ENCODE results near the gene GAR1. TPM values are rescaled to one million over a fixed set of nuclear protein-coding genes. Genes with fewer than 3 reads are reported as not detected.
"Not testable (repeated sequence)": the region's sequence is repeated elsewhere in the genome, so short reads cannot be mapped to it uniquely, and the experiment has no call there.

GAR1 gene
- 10 to 100 TPM in 3 of 4 donors, 1 to 10 TPM in 1; 5.9 to 14.2 (median 11.3) TPM for total RNA-seq

DNA sequence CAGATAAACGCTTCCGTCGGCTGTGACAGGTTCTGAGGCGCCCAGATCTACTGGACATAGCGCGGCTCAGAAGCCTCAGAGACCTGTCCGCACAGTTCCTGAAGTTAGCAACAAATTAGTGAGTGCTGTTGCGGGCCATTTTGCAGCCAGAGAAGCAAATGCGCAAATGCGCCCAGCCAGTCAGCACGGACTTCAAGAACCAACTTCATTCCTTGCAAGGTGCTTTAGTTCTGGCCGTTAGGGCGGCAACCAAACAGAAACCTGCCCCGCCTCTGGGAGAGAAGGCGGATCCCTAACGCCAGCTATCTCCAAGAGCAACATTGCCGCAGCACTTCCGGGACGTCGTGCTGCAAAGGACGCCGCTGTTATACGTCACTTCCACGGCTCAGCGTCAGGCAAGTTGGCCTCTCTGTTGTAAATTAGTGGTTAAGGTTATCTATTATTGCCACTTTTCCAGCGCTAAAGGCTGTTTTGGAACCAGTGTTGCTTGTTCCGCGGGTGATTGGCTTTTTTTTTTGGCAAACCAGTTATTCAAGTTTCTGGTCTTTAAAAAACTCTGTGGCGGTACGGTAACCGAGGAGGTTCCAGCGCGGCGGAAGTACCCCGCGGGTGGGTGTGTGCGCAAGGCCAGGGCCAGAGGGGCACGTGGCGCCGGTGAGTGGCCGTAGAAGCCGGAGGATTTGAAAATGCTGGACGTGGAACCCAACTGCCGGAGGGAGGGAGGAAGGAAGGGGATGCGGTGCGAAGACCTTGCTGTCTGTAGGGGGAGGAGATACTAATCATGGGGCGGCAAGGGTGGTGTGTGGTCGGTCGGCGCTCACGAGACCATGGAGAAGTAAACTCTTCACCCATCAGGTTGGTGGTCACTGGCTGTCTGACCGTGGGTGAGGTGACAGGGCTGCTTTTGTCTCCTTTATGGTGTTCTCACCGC, at the start of gene GAR1:
Gene GAR1, plus strand, starts transcription at position 612 of the 931 bp plus-strand sequence. CDS start 403 bp downstream, outside the sequence.
- TF ChIP-seq POLR2A (IDR thresholded peaks at IDR 0.05) = peak in 2 of 4 donors; percentile 40 to 64
- TF ChIP-seq, protein P1, sequence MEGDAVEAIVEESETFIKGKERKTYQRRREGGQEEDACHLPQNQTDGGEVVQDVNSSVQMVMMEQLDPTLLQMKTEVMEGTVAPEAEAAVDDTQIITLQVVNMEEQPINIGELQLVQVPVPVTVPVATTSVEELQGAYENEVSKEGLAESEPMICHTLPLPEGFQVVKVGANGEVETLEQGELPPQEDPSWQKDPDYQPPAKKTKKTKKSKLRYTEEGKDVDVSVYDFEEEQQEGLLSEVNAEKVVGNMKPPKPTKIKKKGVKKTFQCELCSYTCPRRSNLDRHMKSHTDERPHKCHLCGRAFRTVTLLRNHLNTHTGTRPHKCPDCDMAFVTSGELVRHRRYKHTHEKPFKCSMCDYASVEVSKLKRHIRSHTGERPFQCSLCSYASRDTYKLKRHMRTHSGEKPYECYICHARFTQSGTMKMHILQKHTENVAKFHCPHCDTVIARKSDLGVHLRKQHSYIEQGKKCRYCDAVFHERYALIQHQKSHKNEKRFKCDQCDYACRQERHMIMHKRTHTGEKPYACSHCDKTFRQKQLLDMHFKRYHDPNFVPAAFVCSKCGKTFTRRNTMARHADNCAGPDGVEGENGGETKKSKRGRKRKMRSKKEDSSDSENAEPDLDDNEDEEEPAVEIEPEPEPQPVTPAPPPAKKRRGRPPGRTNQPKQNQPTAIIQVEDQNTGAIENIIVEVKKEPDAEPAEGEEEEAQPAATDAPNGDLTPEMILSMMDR (IDR thresholded peaks at IDR 0.05) = peak in 1 of 6 experiments; percentile 12
- Histone ChIP-seq H3K36me3 (peaks cover 0 to 30% (median 0%) of the 10 kb centered on the region in 3 donors), H3K4me1 (peaks cover 0 to 46% (median 13%) of the 10 kb centered on the region in 3 donors), H3K27me3 (no peaks in the 10 kb centered on the region), H3K27ac (peak within 1 kb of the TSS; percentile 72 to 96 (median 90)), H3K4me3 (peak within 1 kb of the TSS; percentile 76 to 87 (median 78)), H3K9me3 (no peaks in the 10 kb centered on the region)
- DNase-seq = peak; percentile 62
- WGBS, 2 donors = 0 to 1% methylated on average over 29 to 33 of the region's 53 CpGs
- intact Hi-C loops (cut with DNase I) = loop anchor here (5.0 to 10.0 kb wide), 3 partner anchors 88 to 398 kb away; partner anchors contain the start of gene CASP6

DNA sequence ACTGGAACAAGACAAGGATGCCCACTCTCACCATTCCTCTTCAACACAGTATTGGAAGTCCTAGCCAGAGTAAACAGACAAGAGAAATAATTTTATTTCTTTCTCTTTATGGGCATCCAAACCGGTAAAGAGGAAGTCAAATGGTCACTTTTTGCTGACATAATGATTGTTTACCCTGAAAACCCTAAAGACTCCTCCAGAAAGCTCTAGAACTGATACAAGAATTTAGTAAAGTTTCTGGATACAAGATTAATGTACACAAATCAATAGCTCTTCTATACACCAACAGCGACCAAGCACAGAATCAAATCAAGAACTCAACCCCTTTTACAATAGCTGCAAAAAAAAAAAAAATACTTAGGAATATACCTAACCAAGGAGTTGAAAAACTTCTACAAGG, 33.5 kb upstream of the GAR1 start:
- H3K27me3 ChIP-seq; intact Hi-C loops (cut with DNase I); H3K4me1 ChIP-seq; DNase-seq; H3K4me3 ChIP-seq; H3K9me3 ChIP-seq; H3K36me3 ChIP-seq; H3K27ac ChIP-seq: not testable (repeated sequence)
- WGBS, 2 donors = 89 to 95% methylated on average over 2 of the region's 2 CpGs

- WGBS, 2 donors = 60 to 71% methylated on average over 1 of the region's 1 CpG
Measured at GRCh38 chr4:109786846-109787245, 28.7 kb upstream of the GAR1 start.

GRCh38 chr4:109787807-109788206, 27.8 kb upstream of the GAR1 start:
- TF ChIP-seq POLR2A (IDR thresholded peaks at IDR 0.05) = no peak
- TF ChIP-seq, protein P1 (IDR thresholded peaks at IDR 0.05) = no peak
- no peaks in the 10 kb centered on the region for H3K4me1 ChIP-seq
- H3K36me3 ChIP-seq = no peaks in the 10 kb centered on the region
- DNase-seq = no peak
- H3K9me3 ChIP-seq = no peaks in the 10 kb centered on the region
- H3K4me3 ChIP-seq = no peak overlapping the region
- WGBS, 2 donors = 84 to 94% methylated on average over 1 of the region's 1 CpG
- intact Hi-C loops (cut with DNase I) = no loop called here
- no peaks in the 10 kb centered on the region for H3K27me3 ChIP-seq
- no peak overlapping the region for H3K27ac ChIP-seq

More at GRCh38 chr4:109786846-109787245, 28.7 kb upstream of the GAR1 start:
- Histone ChIP-seq H3K36me3 (no peaks in the 10 kb centered on the region), H3K9me3 (no peaks in the 10 kb centered on the region), H3K27me3 (no peaks in the 10 kb centered on the region), H3K4me1 (no peaks in the 10 kb centered on the region), H3K27ac (no peak overlapping the region), H3K4me3 (no peak overlapping the region)
- intact Hi-C loops (cut with DNase I) = no loop called here
- DNase-seq = no peak
- TF ChIP-seq, protein P1 (IDR thresholded peaks at IDR 0.05) = no peak
- no peak for TF ChIP-seq POLR2A (IDR thresholded peaks at IDR 0.05)

- TF ChIP-seq, protein P1 (IDR thresholded peaks at IDR 0.05) = no peak
- TF ChIP-seq POLR2A (IDR thresholded peaks at IDR 0.05) = no peak
- intact Hi-C loops (cut with DNase I) = no loop called here
- 79 to 89% methylated on average over 4 of the region's 6 CpGs for WGBS, 2 donors
- DNase-seq = no peak
- H3K4me3 ChIP-seq = no peak overlapping the region
- H3K9me3 ChIP-seq = peaks cover 0 to 20% (median 0%) of the 10 kb centered on the region in 3 donors
- H3K36me3 ChIP-seq = no peaks in the 10 kb centered on the region
- H3K27me3 ChIP-seq = no peaks in the 10 kb centered on the region
- no peak overlapping the region for H3K27ac ChIP-seq
- no peaks in the 10 kb centered on the region for H3K4me1 ChIP-seq
Measured at GRCh38 chr4:109795059-109795458, 20.5 kb upstream of the GAR1 start.

Measured in esophagus squamous epithelium (tissue), 5 donors.